Panc1 (cell line): Measurements from ENCODE around the gene SYT17.

ENCODE experiments used
- CTCF ChIP-seq: fragments of 450-650 bp; IDR thresholded peaks from 2 replicates; pipeline ENCODE4 v1.5.1; 2017; ENCODE audit warnings: mild to moderate bottlenecking
- POLR2AphosphoS5 ChIP-seq: IDR thresholded peaks from 2 replicates; pipeline ENCODE4 v1.6.1; 2012; ENCODE audit warnings: mild to moderate bottlenecking, low read depth, low read length, moderate library complexity
- SIN3A ChIP-seq: IDR thresholded peaks from 2 replicates; pipeline ENCODE4 v1.6.1; 2012; ENCODE audit warnings: low read depth, mild to moderate bottlenecking, low read length, moderate library complexity, borderline replicate concordance; ENCODE audit not compliant: insufficient read depth
- TCF7L2 ChIP-seq: IDR thresholded peaks from 2 replicates; pipeline ENCODE4 v1.6.1; 2011; ENCODE audit warnings: mild to moderate bottlenecking, low read depth, low read length, inconsistent platforms

- no peak for TF ChIP-seq TCF7L2
- no peak for TF ChIP-seq CTCF
- no peak for TF ChIP-seq POLR2AphosphoS5
- no peak for TF ChIP-seq SIN3A
Measured at GRCh38 chr16:19182481-19182880, 14.4 kb downstream of the SYT17 start.
